GDM1 (cell line): ENCODE data around the gene NKX1-2.

Source experiments
- DNase-seq: peaks from one replicate; lab custom pipeline; 2025; lab: John Stamatoyannopoulos, UW

NKX1-2 gene

DNA sequence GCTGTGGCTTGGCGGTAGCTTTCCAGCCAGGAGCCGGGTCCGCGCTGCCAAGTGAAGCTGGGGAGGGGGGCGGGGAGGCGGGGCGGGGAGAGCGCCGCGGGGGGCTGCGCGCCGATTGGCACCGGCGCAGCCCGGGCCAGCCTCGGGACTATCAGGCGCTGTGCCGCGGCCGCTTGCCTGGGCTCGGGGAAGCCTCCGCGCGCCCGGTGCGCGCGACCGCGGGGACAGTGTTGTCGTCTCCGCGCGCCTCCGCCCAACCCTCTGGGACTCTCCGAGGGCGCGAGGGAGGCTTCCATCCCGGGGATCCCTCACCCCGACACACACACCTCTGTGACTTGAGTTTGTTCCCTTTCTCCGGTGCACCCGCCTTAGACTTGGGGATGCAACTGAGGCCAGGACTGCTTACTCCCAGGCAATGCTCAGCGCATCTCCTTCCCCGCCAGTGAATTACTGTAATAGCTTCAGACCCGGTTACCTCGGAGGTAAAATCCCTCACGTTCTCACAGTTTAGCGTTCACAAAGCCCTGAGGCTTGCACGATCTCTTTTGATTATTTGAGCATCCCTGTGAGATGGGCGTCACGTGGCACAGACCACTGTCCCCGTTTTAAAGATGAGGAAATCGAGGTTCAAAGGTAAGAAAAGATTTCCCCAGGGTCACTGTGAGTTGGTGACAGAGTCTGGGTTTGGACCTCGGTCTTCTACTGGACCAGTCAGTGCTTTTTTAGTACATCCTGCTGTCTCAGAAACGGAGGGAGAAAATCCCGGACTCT, at the start of gene NKX1-2:
NKX1-2 (minus strand) TSS at position 24 of the 771 bp plus-strand sequence. CDS start 92 bp downstream, outside the sequence.
- no peak for DNase-seq

DNA sequence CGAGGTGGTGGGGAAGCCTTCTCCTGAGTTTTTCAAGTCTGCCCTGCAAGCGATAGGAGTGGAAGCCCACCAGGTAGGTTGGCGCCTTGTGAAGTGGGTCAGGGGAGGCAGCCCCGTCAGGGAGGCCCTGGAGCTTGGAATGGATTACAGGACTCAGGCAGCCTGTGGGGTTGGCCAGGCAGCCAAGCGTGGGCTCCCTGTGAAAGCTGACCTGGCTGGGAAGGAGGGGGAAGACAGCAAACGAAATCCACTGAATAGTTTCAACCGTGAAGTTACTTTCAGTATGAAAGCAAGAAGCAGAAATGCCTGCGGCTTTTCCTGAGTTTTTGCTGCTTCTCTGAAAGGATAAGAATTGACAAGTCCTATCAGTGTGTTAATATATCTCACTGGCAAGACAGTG, 48.2 kb upstream of the NKX1-2 start:
- DNase-seq: no peak

DNA sequence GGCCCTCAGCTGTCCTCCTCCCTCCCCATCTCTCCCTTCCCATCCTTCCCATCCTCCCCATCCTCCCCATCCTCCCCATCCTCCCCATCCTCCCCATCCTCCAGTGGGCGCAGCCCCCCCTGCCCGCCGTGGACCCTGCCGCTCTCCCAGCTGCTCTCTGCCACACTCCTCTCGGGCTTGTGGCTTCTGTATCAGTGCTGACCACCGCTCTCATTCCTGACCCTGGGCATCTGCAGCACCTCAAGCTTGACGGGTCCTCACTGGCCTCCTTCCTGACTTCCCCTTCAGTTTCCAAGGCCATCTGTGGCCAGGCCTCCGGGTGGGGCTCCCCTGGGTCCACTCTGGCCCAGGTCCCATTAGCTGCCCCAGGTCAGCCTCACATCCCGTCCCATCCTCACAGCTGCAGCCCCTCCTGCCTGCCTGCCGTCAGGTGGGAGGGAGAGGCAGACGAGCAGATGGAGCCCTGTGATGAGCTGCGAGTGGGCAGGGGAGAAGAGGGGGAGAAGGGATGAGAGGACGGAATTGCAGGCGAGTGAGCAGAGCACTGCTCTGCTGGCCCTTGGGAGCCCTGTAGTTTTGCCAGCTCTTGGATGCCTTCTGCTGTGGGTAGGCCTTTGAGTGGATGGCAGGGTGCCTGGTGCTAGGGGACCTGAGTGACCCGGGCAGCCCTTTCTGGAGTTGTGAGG, 47.5 kb upstream of the NKX1-2 start:
- DNase-seq: no peak

DNA sequence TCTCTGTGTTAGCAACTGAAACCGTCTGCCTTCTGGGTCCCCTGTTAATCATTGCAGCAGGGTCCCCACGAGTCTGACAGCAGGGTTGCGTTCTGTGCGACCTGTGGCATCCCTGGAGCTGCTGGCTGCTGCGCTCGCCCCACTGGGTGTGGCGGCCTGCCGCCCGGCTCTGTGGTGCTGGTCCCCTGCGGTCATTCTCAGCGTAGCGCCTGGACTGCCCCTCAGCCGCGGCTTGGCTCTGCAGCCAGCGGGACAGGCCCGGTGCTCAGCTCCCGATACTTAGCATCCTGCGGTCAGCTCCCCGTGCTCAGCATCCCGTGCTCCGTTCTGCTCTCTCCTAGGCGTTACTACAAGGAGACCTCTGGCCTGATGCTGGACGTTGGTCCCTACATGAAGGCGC, 46.8 kb upstream of the NKX1-2 start:
- no peak for DNase-seq

DNA sequence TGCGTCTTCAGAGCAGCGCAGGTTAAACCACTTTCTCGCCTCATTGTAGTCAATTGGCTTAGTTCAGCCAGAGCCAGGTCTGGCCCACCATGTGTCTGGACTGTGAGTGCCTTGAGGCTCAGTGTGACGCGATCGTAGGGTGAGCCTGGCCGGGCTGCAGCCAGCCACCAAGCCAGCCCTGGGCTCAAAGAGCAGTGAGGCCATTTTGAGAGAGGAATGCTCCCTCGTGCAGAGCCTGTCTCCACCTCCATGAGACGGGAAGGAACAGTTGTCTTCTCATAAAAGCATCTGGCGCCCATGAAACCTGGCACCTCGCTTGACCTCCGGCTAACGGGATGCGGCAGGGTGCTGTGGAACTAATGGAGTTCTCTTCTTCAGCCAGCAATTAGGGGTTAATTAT, 46.3 kb upstream of the NKX1-2 start:
- no peak for DNase-seq

DNA sequence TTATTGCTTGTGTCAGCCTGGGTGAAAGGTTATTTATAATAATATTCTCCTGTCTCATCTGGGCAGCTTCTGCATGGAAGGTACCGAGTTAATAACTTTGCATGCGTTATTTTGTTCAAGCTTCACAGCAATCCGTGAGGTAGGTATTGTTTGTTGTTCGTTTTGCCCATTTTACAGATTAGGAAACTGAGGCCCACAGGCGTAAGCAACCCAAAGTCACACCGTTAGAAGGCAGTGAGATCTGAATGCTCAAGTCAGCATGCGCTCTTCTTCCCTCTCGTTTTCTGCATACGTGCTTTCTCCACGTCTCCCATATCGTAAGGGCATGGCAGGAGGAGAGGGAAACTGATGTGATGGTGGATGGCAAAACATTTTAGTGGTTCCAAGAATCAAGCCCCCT, 45.9 kb upstream of the NKX1-2 start:
- DNase-seq: no peak

DNA sequence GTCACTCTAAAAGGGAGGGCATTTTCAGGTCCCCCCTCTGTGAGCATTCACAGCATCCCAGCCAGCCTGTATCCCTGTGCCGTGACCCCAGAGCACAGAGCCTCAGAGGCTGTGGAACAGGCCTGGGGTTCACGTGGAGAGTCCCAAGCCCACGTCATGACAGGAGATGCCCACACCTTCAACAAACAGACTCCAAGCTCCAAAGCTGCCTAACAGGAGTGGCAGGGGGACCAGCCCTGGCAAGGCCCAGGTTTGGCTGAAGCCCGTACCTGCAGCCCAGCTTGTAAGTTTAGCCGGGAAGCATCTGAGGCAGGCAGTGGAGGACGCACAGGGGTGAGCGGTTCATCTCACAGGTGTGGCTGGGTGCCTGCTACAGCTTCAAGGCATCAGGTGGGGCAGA, 45.3 kb upstream of the NKX1-2 start:
- no peak for DNase-seq

DNA sequence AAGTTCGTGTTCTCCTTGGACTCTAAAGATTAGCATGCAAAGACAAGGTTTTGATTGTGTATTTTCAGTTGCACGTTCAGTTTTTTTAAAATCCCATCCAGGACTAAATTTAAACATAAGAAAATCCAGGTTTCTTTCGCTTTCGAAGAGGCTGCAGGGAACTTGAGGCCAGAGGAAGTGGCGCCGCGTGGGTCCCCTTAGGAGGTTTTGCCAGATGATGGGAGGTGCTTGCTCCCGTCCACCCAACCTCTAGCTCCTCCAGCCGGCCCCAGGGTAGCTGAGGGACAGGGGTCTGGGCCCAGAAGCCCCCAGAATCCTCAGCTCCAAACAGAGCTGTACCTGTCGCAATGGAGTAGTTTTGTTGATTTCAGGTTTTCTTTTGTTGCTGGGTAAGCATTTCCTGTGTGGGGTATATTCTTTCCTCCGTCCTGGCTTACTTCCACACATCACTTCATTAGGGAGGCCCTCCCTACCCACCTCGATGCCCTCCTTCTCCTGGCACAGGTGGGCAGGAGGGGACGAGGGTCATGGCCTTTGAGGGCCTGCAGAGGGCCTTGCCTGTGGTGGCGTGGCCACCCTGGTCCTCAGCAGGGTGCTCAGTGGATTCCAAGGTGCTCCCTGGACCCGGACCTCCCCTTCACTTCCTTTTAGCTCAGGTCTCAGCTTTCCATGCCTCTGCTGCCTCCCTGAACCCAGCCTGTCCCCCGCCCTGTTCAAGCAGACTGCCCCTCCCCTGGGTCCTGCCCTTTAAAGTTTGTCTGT, 44.4 kb upstream of the NKX1-2 start:
- no peak for DNase-seq

DNA sequence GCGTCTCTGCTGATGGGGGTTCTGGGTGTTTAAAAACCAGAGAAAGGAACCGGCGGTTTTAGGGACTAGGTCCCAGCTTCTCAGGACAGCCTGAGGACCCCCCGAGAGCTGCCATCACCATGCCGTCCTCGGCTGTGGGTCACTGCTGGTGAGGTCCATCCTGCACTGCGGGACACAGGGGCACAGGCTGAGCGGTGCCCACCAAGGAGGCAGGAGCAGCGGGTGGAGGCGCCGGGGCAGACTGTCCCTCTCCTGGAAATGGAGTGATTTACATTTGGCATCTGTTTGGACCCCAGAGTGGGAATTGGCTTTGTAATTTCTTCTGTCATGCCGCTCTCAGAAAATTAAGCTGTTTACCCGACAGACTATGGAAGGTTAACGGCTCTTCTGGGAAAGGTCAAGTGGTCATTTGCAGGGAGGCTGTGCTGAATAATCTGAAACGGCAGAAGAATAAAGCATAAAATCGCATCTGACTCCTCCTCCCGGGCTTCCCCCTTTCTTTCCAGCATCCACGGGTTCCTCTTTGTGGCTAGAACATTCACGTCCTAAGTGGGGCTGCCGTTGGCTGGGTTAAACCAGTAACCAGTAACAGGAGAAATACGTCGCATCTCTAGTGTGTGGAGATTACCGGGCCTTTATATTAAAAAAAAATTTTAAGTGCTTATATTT, 43.5 kb upstream of the NKX1-2 start:
- DNase-seq: no peak

DNA sequence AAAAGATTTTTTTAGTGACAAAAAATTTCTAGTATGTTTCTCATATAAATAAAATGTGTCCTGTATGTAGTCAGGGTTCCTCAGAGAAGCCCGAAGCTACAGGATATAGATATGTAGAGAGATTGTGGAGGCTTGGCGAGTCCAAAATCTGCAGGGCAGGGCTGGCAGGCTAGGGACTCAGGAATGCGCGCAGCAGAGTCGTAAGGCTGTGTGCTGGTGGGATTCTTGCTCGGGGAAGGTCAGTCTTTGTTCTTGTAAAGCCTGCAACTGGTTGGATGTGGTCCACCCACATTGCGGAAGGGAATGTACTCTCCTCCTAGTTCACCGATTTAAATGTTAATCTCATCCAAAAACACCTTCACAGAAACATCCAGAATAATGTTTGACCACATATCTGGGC, 42.4 kb upstream of the NKX1-2 start:
- DNase-seq: no peak

DNA sequence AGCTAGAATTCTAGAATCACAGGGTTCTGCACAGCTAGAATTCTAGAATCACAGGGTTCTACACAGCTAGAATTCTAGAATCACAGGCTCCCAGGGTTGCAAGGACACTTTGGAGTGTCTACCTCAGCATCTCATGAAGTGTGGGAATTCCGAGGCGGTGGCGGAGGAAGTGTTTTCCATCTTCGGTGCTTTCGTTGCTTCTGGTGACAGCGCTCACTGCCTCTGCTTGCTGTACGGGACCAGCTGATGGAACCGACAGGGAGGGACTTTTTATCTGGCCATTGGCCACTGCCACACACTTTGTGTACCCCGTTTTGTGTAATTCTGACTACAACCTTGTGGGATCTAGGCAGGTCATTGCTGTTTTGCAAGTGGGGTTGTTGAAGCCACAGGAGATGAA, 41.3 kb upstream of the NKX1-2 start:
- DNase-seq: no peak

DNA sequence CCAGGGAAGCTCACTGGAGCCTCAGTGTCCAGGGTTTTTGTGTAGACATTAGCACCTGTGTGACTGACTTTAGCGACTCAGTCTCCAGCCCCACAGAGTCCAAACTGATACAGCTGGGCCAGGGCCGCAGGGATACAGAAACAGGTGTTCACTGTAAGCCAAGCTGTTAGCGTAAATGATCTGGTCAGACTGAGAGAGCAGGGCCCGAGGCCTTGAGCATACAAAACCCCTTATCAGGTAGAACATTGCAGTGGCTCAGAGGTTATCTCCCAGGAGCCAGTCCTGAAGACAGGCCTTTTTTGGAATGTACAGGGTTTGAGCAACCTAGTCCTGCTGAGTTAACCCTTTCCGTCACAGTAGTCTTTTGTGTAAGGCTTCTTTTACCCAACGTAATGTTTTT, 36.8 kb upstream of the NKX1-2 start:
- DNase-seq: no peak

DNA sequence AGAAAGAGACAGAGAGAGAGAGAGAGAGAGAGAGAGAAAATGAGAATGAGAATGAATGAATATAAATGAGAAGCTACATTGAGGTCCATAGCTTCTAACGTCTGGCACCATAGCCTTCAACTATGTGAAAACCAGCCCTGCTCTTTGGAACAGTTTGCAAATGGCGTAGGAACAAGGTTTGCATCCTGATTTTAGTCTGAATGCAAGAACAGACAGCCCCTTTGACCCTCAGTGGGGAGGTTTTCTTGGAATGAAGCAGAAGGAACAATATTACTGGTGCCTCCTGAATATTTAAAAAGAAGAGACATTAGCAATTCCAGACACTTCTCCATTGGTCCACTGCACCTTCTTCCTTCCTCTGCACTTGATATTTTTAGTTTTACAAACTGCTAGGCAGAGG, 34.8 kb upstream of the NKX1-2 start:
- DNase-seq: no peak

DNA sequence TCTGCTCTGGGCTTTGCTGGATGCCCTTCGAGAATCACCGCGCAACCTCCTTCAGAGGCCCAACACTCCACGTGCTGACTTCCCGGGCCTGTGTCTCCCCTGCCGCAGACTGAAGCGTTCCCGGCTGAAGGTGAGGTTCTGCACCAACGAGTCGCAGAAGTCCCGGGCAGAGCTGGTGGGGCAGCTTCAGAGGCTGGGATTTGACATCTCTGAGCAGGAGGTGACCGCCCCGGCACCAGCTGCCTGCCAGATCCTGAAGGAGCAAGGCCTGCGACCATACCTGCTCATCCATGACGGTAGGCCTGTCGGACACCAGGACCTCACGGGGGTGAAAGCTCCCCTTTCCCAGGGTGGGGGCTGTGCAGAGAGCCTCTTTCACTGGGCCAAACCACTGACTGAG, 34.2 kb upstream of the NKX1-2 start:
- DNase-seq: no peak

DNA sequence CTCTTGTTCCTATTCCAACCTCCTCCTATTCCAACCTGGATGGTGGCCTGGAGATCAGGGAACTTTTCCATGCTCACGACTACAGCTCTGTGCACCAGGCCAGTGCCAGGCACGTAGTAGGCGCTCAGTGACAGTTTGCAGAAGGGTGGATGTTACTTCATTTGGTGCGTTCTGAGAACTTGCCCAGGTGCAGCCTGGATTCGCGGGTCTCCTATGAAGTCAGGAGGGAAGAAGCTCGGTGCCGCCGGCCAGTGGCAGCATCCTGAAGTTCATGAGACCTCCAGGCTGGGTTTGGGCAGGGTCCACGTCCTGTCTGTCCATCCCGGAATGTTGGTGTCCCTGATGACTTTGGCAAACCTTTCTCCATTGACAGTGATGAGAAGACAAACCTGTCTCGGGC, 33.0 kb upstream of the NKX1-2 start:
- DNase-seq: no peak

DNA sequence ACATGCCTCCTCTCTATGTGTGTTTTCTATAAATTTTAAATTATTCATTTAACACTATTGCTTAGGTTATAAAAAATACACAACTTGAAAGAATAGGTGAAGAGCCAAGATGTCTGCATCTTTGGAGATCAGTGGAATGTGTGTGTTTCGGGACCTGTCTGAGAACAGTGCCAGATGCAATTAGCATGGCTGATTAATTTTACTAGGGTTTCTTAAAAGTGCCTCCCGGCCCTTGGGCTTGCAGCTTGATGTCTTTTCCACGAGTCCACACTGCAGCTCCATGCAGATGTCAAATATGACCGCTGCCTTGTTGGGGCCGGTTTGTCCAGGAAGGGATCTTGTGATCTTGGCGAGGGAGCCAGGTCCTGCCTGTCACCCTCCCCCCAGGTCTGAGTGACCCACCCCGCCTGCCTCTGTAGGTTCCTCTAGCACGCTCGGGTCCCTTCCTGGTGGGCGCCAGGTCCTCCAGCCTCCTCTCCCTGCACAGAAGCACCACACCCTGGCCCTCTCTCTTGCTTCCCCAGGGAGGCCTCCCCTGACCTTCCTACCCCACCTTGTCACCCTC, 32.5 kb upstream of the NKX1-2 start:
- DNase-seq: no peak

DNA sequence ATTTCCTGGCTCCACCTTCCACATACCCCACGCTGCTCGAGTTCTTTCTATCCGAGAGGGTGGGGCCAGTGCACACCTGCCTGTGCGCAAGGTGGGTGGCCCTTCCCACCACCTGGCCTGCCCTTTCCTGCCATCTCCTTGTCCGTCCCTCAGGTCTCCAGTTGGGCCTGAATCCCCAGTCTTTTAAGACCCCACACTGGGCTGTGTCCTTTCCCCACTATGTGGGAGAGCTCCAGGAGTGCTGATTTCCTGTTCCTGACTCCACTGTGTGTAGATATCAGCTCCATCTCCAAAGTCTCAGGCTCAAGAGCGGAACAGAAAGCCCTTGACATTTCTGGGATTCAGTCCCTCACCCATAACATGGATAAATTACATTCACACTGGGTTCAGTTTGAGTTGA, 31.9 kb upstream of the NKX1-2 start:
- DNase-seq: no peak

DNA sequence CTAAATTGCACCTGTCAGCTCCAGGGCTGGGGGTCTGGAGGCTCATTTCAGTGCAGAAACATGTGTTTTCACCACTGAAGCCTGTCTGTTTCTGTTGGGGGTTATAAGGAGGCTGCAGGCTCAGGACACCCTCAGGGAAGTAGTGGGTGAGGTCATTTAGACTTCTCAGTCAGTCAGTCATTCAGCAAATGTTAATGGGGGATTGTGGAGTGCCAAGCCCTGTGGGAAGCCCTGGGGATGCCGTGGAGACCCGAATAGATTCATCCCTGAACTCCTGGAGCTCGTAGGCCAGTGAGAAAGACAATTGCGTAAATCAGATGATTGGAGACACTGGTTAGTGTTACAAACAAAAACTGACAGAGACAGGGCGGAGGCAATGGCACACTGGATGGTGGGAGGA, 31.0 kb upstream of the NKX1-2 start:
- DNase-seq: no peak

DNA sequence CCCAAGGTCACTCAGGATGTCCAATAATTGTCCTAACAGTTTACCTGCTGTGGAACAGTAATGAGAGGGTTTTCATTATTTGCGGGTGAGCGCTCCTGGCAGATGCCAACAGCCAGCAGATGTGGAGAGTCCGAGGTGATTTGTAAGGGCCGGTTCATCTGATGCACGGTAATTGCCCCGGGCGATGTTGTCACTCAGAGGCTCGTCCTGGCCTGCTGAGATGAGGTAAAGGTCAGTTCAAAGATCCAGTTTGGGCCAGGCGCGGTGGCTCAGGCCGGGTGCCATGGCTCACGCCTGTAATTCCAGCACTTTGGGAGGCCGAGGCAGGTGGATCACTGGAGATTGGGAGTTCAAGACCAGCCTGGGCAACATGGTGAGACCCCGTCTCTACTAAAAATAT, 28.7 kb upstream of the NKX1-2 start:
- no peak for DNase-seq

DNA sequence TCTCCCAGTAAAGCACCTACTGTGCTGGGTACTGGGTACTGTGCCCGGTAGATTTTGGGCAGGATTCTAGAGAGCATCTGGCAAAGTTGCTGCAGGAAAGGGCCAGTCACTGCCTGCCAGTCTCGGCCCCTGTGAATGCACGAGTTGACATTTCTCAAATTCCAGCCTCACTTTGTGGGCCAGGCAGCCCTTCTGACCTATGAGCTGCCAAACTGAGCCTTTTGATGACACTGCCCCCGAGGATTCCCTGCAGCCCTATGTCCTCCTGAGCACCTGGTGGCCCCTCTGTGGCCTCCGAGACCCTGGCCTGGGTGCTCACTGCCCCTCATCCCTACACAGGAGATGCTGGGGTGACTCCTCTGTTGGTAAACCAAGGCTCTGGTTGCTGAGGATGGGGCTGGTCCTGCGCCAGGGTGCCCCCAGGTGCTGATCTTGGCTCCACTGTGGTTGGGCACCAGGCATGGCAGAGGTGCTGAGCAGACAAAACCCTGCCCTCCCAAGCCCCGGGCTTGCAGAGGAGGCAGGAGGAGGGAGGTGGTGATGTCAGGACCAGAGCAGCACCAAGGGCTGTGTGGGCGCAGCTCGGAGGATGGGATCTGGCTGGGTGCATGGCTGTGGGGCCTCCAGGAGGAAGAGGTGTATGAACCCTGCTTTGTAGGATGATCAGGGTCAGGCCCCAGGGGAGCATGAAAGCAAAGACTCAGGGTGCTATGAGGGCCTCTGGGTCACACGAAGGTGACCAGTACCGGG, 28.0 kb upstream of the NKX1-2 start:
- DNase-seq: no peak

DNA sequence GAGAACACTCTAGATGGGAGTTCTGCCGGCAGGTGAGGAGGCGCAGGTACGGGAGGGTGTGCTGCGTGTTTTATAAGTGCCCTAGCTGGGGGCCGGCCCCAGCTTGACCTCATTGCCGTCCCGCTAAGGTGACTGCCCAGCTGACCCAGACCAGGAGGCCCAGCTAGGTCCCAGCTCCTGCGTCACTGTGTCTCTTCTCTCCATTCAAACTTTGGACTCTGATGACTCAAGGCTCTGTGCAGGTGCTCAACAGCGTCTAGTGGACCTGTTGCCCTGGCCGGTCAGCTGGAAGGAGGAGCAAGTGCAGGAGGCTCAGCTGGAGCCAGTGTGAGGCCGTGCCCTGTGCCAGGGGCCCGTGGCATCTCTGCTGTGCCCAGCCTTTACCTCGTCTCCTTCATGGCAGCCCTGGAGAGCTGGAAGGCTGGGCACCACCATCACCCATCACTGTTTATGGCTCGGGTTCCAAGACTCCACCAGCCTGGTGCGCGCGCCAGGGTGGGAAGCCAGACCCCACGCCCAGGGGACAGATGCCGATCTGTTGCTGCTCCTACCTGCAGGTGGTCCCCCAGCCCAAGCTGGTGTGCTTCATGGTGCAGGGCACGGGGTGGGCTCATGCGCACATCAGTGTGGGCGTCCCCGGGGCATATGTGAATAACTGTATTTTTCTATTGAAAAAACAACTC, 26.3 kb upstream of the NKX1-2 start:
- no peak for DNase-seq
